Lower leg skin (tissue), 4 donors: Measurements from ENCODE around the gene TP53TG3E. TPM values are rescaled to one million over a fixed set of nuclear protein-coding genes. Genes with fewer than 3 reads are reported as not detected.
"Not testable (repeated sequence)": the region's sequence is repeated elsewhere in the genome, so short reads cannot be mapped to it uniquely, and the experiment has no call there.

Experiments
- DNase-seq, 2 donors: peaks; one replicate each; pipeline ENCODE4 v3.0.0-alpha.2; 2019; ENCODE audit warnings: low spot score in 2 of 2
- H3K4me3 ChIP-seq: fragments of 200-600 bp; sonication (generic); 2 replicates; pipeline ENCODE4 v1.5.1; 2017; ENCODE audit warnings: mild to moderate bottlenecking, low read depth; ENCODE audit not compliant: poor library complexity, severe bottlenecking
- WGBS, 2 donors: methylation state at CpG; one replicate each; pipeline ENCODE4 v1.1.5; 2018; 5-methylcytosine and 5-hydroxymethylcytosine counted together
- intact Hi-C: fragments of 100-400 bp; cut with DNase I; formaldehyde crosslinking; loops from one replicate; pipeline ENCODE4 v1.15.0; 2023; ENCODE audit warnings: low total_unique reads
- total RNA-seq, 4 donors: library from RNA; depleted of rRNA; stranded (reverse); fragments of >200 nt; gene quantifications; one replicate each; pipeline ENCODE4 v1.1.0, GENCODE V29; 2016

The TP53TG3E gene, protein sequence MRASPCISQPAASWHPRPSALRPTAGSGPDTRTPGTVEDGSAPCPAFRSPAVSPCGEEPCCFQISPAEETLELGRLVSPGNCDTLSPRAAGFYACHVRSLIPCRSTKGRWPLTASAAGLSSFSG
- total RNA-seq, result not detected

DNA sequence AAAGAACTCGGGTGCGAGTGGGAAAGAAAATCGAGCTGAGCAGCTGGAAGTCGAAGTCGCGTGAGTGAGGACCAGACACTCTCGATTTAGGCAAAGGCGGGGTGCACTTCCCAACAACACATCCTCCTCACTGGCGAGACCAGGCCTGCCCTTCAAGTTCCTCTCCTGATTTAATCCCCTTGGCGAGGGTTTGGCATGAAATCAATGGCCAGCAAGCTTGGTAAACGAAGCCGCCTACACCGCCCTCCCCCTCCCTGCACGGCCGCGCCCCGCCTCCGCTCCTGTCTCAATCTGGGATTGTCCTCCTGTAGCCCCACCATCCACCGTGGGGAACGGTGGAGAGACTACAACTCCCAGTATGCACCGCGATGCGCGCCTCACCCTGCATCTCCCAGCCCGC, at the start of gene TP53TG3E:
Gene TP53TG3E, plus strand, starts transcription at position 301 of the 400 bp plus-strand sequence. Its CDS starts 68 bp downstream, at position 369.
- DNase-seq, intact Hi-C loops, H3K4me3 ChIP-seq: not testable (repeated sequence)
- no CpG with 5 or more reads among the region's 25 CpGs for WGBS, 2 donors

DNA sequence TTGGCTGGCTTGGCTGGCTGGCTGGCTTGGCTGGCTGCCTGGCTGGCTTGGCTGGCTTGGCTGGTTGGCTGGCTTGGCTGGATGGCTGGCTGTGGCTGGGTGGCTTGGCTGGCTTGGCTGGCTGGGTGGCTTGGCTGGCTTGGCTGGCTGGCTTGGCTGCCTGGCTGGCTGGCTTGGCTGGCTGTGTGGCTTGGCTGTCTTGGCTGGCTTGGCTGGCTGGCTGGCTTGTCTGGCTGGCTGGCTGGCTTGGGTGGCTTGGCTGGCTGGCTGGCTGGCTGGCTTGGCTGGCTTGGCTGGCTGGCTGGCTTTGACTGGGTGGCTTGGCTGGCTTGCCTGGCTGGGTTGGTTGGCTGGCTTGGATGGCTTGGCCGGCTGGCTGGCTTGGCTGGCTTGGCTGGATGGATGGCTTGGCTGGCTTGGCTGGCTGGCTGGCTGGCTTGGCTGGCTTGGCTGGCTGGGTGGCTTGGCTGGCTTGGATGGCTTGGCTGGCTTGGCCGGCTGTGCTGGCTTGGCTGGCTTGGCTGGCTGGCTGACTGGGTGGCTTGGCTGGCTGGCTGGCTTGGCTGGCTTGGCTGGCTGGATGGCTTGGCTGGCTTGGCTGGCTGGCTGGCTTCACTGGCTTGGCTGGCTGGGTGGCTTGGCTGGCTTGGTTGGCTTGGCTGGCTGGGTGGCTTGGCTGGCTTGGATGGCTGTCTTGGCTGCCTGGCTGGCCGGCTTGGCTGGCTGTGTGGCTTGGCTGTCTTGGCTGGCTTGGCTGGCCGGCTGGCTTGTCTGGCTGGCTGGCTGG, 32.3 kb downstream of the TP53TG3E start:
- 42 to 46% methylated on average over 4 of the region's 4 CpGs for WGBS, 2 donors
- H3K4me3 ChIP-seq, intact Hi-C loops: not testable (repeated sequence)
- DNase-seq, result peak in 1 of 2 donors; percentile 68

DNA sequence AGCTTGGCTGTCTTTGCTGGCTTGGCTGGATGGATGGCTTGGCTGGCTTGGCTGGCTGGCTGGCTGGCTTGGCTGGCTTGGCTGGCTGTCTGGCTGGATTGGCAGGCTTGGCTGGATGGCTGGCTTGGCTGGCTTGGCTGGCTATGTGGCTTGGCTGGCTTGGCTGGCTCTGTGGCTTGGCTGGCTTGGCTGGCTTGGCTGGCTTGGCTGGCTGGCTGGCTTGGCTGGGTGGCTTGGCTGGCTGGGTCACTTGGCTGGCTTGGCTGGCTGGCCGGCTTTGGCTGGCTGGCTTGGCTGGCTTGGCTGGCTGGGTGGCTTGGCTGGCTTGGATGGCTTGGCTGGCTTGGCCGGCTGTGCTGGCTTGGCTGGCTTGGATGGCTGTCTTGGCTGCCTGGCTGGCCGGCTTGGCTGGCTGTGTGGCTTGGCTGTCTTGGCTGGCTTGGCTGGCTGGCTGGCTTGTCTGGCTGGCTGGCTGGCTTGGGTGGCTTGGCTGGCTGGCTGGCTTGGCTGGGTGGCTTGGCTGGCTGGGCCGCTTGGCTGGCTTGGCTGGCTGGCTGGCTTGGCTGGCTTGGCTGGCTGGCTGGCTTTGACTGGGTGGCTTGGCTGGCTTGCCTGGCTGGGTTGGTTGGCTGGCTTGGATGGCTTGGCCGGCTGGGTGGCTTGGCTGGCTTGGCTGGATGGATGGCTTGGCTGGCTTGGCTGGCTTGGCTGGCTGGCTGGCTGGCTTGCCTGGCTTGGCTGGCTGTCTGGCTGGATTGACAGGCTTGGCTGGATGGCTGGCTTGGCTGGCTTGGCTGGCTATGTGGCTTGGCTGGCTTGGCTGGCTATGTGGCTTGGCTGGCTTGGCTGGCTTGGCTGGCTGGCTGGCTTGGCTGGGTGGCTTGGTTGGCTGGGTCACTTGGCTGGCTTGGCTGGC, 33.8 kb downstream of the TP53TG3E start:
- H3K4me3 ChIP-seq, intact Hi-C loops: not testable (repeated sequence)
- WGBS, 2 donors, result 53 to 55% methylated on average over 5 of the region's 5 CpGs
- DNase-seq, result peak in 1 of 2 donors; percentile 55

DNA sequence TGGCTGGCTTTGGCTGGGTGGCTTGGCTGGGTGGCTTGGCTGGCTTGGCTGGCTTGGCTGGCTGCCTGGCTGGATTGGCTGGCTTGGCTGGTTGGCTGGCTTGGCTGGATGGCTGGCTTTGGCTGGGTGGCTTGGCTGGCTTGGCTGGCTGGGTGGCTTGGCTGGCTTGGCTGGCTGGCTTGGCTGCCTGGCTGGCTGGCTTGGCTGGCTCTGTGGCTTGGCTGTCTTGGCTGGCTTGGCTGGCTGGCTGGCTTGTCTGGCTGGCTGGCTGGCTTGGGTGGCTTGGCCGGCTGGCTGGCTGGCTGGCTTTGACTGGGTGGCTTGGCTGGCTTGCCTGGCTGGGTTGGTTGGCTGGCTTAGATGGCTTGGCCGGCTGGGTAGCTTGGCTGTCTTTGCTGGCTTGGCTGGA, 34.4 kb downstream of the TP53TG3E start:
- H3K4me3 ChIP-seq, intact Hi-C loops: not testable (repeated sequence)
- peak in 1 of 2 donors; percentile 27 for DNase-seq

DNA sequence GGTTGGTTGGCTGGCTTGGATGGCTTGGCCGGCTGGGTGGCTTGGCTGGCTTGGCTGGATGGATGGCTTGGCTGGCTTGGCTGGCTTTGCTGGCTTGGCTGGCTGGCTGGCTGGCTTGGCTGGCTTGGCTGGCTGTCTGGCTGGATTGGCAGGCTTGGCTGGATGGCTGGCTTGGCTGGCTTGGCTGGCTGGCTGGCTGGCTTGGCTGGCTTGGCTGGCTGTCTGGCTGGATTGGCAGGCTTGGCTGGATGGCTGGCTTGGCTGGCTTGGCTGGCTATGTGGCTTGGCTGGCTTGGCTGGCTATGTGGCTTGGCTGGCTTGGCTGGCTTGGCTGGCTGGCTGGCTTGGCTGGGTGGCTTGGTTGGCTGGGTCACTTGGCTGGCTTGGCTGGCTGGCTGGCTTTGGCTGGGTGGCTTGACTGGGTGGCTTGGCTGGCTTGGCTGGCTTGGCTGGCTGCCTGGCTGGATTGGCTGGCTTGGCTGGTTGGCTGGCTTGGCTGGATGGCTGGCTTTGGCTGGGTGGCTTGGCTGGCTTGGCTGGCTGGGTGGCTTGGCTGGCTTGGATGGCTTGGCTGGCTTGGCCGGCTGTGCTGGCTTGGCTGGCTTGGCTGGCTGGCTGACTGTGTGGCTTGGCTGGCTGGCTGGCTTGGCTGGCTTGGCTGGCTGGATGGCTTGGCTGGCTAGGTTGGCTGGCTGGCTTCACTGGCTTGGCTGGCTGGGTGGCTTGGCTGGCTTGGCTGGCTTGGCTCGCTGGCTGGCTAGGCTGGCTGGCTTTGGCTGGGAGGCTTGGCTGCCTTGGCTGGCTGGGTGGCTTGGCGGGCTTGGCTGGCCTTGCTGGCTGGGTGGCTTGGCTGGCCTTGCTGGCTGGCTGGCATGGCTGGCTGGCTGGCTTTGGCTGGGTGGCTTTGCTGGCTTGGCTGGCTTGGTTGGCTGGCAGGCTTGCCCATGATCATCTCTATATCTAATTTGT, 35.3 kb downstream of the TP53TG3E start:
- intact Hi-C loops, H3K4me3 ChIP-seq: not testable (repeated sequence)
- 63 to 68% methylated on average over 3 to 4 of the region's 4 CpGs for whole genome bisulfite sequencing, 2 donors
- DNase-seq, result peak in 1 of 2 donors; percentile 53

More for the DNA sequence above, 34.4 kb downstream of the TP53TG3E start:
- 47 to 63% methylated on average over 2 of the region's 2 CpGs for WGBS, 2 donors

Other genes with a start within 250 kb of the TP53TG3E start
- gene TP53TG3C, start 110.1 kb upstream of the TP53TG3E start, total RNA-seq, result not detected
- not detected for gene TP53TG3B, start 56.5 kb downstream of the TP53TG3E start, total RNA-seq
- not detected for gene TP53TG3F, start 155.3 kb downstream of the TP53TG3E start, total RNA-seq